Measurements from ENCODE around the gene TANK.

GRCh38 chr2:161234627-161235026 lies 74.4 kb downstream of the TANK start:
- TF ChIP-seq CTCF (IDR thresholded peaks at IDR 0.05; ENCODE audit: borderline replicate concordance, extremely low read depth, low read length, poor library complexity, severe bottlenecking) (no peak), EZH2 (IDR thresholded peaks at IDR 0.05; ENCODE audit: borderline replicate concordance, low read depth, low read length, severe bottlenecking) (no peak)
